Endometrial microvascular endothelial cells (primary cell): ENCODE data around the gene RAB11B. TPM values are rescaled to one million over a fixed set of nuclear protein-coding genes. Genes with fewer than 3 reads are reported as not detected.
"Not testable (repeated sequence)": the region's sequence is repeated elsewhere in the genome, so short reads cannot be mapped to it uniquely, and the experiment has no call there.

ENCODE experiments used
- in situ Hi-C: cut with HindIII; loops from 2 replicates; pipeline ENCODE4 v1.10.0; 2017; ENCODE audit warnings: low sequenced_read_pairs, low pct_unique_long_range_greater_than_20kb; ENCODE audit errors: inconsistent ontology term
- total RNA-seq: library from RNA; depleted of rRNA; stranded (reverse); fragments of >200 nt; gene quantifications from one replicate; pipeline ENCODE4 v1.2.3, GENCODE V29; 2015; ENCODE audit errors: inconsistent ontology term

Gene RAB11B
- total RNA-seq, 1 donor from 2014 or later, result 16.4 TPM

DNA sequence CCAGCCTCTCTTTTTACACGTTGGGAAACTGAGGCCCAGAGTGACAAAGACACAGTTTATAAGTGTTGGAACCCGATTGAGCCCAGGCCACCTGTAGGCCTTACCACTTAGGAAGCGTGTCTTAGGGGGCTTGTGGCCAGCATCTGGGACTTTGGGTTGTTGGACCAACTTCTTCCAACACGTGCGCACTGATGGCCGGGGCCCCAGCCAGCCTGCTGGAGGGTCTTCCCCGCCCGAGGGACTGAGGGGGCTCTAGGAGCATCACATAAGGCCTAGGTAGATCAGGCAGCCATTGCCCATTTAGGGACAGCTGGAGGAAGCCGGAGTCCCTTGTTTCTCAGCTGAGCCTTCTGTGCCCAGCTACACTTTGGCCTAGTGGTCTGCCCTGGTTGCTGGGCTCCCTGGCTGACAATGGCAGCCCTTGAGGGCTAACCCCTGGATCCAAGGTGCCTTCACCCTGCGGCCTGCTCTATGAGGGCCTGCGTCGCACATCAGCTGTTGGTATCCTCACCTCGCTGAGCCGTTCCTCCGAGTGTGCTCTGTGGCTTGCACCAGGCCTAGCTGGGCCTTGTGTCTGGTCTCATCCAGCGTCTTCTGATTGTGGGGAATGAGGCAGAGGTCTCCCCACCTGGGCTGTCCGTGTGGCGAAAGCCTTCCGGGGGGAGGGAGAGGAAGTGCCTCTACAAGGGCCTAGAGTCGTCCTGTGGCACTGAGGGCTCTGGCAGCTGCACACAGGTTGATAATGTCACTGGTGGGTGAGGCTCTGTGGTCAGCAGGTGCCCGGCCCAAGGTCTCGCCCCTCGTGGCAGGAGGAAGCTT is 1.2 kb downstream of the RAB11B start:
- in situ Hi-C loops, result no loop called here

DNA sequence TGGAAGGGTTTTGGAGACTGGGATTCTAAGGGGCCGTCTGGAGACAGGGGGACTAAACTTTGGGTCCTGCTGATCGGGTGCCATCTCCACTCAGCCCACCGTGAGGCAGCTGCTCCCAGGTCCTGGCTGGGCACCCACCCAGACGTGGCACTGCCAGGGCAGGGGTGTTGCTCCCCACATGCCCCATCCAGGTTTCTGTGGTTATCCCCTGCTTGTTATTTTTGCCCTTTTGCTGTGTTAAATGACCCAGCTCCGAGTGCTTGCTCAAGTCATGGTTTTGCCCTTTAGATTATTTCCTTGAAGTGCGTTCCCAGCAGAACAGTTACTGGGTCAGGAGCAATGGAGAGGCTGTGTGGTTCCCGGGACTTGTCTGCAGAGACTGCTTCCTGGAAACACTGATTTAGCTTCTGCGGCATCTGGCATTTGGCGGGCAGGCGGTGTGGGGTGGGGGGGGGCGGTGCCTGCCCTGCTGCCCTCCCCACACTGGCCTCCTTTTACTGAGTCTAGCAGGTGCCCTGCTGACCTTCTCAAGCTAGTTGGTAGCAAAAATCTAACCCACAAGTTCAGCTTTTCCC is 1.9 kb downstream of the RAB11B start:
- in situ Hi-C loops, result no loop called here

DNA sequence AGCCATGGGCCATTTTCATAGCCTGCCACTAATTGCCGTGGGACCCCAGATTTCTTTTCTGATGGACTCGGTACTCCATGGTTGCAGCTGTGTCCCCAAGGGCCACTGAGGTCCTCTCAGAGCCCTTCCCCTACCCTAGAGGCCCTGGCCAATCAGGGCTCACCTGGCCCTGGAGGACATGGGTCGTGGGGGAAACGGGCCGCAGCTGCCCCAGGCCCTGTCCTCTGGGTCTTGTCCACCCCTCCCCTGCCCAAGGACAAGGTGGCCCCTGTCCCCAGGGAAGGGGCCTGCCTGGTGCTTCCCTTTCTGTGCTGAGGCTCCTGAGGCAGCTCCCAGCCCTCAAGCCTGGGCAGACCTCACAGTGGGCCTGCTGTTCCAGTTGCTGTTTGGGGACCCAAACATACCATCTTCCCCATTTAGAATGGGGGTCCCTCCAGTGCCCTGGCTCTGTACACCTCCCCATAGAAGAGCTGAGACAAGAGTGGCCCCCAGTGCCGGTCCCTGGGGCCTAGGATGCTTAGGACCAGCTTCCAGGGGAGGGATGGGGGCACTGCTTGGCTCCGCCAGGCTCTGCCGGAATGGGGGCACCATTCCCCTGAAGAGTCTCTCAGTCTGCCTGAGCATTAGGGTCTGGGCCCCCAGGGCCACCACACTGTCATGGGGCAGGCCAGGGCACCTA is 3.2 kb downstream of the RAB11B start:
- in situ Hi-C loops, result no loop called here

- in situ Hi-C loops, result no loop called here
Observed at GRCh38 chr19:8393871-8394250, 3.7 kb downstream of the RAB11B start.

- in situ Hi-C loops, result no loop called here
Observed at GRCh38 chr19:8395621-8396082, 5.5 kb downstream of the RAB11B start.

DNA sequence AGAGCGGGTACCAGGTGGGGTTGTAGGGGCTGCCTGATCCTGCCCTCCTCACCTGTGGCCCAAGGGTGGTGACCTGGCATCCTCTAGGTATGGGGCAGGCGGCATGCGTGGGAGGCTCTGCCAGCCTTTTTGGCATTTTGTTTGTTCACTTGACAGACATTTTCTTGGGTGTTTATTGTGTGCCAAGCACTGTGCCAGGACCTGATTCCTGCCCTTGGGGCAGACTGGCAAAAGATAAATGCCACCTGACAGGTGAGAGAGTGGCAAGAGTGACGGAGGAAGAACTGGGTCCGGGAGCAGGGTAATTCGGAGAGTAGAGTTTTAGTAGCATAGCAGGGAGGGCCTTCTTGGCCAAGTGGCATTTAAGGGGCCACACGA is 6.0 kb downstream of the RAB11B start:
- in situ Hi-C loops, result no loop called here

DNA sequence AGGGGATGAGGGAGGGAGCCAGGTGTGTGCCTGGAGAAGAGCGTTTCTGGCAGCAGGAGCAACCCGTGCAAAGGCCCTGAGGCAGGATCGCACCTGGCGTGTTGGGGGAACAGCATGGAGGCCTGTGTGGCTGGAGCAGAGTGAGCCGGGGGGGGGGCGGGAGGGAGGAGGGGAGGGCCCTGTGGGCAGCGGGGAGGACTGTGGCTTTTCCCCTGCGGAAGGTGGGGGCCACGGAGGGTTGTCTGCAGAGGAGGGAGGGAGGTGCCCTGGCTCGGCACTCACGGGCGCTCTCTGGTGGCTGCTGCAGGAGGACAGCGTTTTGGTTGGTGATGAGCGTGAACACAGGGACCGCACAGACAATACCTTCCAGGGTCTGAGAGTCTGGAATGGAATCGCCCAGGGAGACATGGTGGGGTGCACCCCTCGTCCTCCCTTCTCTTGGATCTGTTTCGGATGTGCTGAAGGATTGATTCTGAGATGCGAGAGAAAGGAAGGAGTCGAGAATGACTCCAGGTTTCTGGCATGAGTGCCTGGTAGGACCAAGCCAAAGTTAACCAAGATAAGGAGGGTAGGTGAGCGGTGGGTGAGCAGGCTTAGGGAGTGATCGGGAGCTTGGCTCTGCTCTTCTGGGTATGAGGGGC is 6.5 kb downstream of the RAB11B start:
- in situ Hi-C loops, result no loop called here

DNA sequence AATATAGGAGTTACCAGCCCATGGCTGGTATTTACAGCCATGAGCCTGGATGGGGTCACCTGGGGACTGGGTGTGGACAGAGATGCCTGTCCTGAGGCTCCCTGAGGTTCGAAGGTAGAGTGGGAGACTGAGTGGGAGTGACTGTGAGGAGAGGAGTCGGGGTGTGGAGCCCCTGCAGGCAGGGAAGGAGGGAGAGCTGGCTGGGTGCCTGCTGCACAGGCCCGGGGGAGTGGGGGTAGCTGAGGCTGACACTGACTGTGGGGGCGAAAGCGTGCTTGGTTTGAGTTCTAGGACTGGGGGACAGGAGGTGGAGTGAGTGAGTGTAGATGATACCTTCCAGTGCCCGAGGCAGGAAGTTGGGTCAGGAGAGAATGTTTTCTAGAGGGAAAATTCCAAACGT is 7.1 kb downstream of the RAB11B start:
- in situ Hi-C loops, result no loop called here

DNA sequence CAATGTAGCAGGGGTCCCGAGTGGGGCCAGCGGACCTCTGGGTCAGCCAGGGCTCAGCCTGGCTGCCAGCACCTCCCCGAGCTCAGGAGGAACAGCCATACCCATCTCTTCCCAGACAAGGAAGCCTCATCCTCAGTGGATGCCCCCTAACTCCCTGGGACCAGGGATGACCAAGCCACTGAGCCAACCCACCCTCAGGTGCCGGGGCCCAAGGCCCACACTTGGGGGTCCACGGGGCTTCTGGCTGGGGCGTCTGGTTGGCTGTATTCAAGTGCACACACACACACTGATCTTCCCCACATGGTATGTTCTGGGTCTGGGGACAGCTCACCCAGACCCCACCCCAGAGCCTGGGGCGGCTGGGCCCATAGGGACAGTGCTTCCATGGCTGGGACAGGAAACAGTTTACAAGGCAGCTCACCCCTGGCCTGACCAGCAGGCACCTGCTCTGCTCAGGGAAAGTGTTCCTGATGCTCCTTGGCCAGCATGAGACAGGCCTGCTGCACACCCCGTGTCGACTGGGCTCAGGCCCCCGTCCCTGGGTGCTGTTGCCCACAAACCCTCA is 7.7 kb downstream of the RAB11B start:
- in situ Hi-C loops, result no loop called here

GRCh38 chr19:8398311-8398771 is 8.2 kb downstream of the RAB11B start:
- in situ Hi-C loops, result no loop called here

- in situ Hi-C loops, result no loop called here
Observed at GRCh38 chr19:8399681-8400188, 9.6 kb downstream of the RAB11B start.

DNA sequence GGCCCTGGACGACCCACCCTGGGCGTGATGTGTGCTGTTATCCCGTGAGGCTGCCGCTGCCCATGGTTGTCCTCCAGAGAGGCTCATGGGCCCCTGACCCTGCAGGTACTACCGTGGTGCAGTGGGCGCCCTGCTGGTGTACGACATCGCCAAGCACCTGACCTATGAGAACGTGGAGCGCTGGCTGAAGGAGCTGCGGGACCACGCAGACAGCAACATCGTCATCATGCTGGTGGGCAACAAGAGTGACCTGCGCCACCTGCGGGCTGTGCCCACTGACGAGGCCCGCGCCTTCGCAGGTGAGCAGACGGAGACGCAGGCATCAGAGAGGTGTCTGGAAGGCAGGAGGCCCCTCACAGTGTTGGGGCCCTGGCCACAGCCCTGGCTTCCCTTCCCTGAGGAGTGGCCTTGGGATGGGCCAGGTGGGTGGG is 11.8 kb downstream of the RAB11B start:
- in situ Hi-C loops, result no loop called here

DNA sequence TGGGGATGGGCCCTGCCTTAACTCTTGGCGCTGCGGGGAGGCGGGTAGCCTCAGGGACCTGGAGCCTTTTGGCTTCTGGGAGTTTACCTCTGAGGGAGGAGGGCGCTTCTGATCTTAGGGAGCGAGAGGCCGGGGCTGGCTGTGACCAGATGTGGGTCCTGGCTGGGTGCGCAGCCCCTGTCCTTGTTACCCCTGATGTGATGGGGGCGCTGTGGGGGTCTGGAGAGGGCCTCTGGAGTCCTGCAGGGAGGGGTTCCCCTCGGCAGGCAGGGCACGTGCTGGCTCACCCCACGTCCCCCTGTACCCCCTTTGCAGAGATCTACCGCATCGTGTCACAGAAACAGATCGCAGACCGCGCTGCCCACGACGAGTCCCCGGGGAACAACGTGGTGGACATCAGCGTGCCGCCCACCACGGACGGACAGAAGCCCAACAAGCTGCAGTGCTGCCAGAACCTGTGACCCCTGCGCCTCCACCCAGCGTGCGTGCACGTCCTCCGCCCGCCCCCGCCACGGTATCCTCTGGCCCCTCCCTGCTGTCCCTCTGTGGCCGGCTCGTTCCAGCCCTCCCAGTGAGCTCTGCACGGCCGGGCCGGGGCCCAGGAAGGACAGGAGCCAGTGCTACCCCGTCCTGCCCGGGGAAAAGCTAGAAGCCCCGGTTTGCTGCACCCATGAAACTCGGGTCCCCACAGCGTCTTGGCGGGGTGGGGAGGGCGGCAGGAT is 13.1 kb downstream of the RAB11B start:
- in situ Hi-C loops, result no loop called here

DNA sequence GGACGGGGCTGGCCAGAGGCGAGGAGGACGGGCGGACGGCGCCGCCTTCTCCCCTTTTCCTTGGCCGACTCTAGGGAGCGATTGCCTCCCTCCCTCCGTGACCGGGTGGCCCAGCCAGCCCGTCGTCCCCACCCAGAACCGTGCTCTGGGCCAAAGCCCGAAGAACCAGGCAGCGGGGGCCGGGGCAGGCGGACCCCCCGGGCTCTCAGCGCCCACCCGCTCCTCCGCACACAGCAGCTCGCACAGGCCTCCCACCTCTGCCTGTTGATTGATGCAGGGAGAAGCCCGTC is 13.6 kb downstream of the RAB11B start:
- in situ Hi-C loops, result no loop called here

GRCh38 chr19:8404391-8405151 is 14.4 kb downstream of the RAB11B start:
- in situ Hi-C loops, result no loop called here

- in situ Hi-C loops, result not testable (repeated sequence)
Observed at GRCh38 chr19:8410718-8411117, 20.6 kb downstream of the RAB11B start.

- in situ Hi-C loops, result no loop called here
Observed at GRCh38 chr19:8412783-8413628, 22.8 kb downstream of the RAB11B start, which contains the start of gene MARCHF2. TSS of gene MARCHF2 (plus strand) at chr19:8413305. CDS start at chr19:8421841, 8,536 bp downstream.
